Cerebellar cortex (tissue), 1 donor: Measurements from ENCODE around the gene ADAM33.
A peak's percentile ranks its signal among the peaks of the same experiment; 100 is the strongest.

Experiments used
- DNase-seq: peaks from one replicate; pipeline ENCODE4 v3.0.0-alpha.2; 2015; ENCODE audit warnings: low spot score

The ADAM33 gene, protein sequence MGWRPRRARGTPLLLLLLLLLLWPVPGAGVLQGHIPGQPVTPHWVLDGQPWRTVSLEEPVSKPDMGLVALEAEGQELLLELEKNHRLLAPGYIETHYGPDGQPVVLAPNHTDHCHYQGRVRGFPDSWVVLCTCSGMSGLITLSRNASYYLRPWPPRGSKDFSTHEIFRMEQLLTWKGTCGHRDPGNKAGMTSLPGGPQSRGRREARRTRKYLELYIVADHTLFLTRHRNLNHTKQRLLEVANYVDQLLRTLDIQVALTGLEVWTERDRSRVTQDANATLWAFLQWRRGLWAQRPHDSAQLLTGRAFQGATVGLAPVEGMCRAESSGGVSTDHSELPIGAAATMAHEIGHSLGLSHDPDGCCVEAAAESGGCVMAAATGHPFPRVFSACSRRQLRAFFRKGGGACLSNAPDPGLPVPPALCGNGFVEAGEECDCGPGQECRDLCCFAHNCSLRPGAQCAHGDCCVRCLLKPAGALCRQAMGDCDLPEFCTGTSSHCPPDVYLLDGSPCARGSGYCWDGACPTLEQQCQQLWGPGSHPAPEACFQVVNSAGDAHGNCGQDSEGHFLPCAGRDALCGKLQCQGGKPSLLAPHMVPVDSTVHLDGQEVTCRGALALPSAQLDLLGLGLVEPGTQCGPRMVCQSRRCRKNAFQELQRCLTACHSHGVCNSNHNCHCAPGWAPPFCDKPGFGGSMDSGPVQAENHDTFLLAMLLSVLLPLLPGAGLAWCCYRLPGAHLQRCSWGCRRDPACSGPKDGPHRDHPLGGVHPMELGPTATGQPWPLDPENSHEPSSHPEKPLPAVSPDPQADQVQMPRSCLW

DNA sequence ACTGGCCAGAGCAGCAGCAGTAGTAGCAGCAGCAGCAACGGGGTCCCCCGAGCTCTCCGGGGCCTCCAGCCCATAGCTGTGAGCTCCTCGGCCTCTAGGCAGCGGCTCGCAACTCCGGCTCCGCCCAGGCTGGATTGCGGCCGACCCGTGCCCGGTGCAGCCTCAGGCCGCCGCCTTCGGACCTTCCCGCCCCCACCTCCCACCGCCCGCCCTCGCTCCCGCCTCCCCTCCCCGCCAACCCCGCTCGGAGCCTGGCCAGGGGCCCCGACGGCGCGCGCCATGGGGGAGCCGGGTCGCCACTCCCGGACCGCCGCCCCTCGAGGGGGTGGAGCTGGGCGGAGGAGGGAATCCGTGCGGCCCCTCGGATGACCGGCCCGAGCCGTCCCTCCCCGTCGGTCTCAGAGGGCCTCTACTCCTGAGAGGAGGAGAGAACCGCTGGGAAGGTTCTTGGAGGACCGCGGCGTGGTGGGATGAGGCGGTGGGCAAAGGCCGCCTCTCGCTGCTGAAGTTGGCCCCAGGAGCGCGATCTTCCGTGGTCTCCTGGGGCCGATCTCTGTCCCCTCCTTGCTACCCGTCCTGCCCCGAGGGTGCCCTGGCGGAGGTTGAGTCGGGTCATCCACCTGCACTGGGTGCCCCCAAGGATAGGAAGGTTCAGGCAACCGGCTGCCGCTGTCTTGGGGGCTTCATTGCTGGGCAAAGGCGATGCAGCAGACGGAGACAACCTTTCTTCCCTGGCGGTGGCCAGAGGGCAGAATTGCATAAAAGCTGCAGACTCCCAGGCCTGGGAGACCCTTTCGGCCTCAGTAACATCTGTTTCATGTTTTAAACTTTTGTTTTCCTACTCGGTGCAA, at the start of gene ADAM33:
ADAM33 (minus strand) TSS at position 80 of the 851 bp plus-strand sequence; CDS start at position 74, 6 bp downstream.
- DNase-seq, result no peak

DNA sequence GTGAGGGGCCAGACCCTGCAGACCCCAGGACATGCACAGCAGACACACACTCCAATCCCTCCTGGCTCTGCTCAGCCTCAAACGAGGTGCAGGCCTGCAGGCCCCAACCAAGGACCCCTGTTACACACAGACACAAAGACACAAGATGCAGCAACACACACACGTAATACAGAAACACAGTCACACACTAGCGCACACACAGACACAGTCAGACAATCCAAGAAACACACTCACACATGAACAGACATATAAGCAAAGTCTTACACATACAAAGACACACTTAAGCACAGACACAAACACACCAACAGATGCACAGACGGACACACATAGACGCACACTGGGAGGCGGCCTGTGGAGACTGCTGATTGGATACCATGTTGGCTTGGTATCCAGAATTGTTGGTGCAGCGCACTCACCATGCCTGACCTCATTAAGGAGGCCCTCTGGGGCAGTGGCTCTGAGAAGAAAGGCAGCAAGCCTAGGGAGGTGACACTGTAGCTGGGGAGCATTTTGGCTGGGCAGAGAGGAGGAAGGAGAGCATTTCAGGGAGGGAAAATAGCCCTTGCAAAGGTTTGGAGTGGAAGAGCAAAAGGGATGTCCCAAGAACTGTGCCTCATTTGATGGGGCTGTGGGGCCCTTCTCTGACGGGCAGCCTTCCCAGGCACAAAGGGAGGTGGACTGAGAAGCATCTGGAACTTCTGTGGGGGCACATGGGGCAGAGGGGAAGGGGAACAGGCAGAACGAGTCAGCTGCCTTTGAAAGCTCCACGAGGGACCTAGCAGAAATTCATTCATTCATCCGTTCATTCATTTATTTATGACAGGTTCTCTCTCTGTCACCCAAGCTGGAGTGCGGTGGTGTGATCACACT, 49.2 kb upstream of the ADAM33 start:
- DNase-seq, result no peak

DNA sequence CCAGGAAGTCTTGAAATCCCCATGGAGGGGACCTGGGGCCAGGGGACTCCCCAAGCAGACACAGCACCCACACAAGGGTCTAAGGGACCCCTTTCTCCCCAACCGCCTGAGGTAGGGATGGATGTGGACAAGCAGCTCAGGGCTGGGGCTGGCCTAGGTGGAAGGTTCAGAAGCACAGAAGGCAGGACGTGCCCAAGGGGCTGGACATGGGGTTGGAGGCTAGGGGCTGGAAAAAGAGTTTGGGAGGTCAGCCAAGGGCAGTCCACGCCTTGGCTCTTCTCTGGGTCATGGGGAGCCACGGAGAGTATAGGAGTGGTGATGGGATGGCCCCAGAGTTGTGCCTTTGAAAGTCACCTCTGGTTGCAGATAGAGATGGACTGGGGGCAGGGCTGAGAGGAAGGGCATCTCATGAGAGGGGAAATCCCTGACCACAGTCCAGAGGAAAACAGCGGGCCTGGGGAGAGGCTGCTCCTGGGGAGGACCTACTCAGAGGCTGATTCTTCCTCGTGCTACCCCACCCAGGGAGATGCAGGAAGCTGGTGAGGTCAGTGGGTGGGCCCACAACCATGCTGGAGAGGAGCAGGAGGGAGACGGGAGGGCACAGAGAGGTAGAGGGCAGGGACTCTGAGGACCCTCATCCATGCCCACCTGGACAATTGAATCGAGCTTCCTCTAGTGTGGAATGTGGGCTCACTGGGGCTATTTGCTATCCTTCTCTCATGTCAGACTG, 48.2 kb upstream of the ADAM33 start:
- DNase-seq, result no peak

DNA sequence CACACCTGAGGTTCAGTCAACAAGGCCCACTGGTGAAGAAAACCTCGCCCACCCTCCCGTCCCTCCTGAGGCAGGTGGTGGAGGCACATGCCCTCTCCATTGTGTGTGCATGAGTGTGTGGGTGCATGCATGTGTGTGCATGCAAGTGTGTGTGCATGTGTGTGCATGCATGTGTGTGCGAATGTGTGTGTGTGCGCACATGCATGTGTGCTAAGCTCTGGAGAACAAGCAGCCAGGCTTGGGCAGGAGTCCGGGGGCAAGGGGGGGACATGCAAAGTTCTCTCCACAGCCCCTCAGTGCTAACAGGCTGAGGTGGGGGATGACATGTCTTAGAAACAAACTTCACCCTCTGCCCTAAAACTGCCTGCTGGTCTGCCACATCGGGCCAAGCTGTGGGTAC, 47.6 kb upstream of the ADAM33 start:
- no peak for DNase-seq

DNA sequence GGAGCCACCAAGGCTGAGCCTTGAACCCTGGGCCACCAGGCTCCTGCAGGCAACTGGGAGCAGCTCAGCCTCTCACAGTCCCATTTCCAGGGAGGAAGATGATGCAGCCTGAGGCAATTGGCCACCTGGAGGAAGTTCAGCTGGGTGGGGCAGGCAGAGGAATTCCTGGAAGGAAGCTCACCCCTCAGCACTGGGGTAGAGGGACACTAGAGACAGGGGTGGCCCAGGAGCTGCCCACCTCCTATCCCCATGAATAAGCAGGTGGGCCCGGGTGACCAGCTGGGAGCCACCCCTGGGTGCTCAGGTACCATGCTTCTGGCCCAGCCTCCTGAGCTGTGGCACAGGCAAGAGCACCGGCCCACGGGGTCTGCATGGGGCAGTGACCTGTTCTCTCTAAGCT, 47.1 kb upstream of the ADAM33 start:
- no peak for DNase-seq

DNA sequence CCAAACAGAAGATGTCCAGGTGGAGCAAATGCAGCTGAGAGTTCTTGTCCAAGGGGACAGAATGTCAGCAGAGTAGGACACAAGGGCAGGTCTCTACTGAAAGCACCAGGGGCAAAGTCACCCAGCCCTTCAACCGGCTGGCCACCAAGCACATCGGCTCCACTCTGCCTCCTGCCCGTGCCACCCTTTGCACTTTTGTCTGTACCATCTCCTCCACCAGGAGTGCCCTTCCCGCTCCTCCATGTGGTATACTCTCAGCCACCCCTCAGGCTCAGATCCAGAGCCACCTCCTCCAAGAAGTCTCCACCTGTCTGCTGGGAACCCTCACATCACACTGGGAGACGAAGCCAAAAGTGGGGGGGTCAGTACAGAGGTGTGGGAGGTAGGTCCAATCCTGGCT, 46.5 kb upstream of the ADAM33 start:
- DNase-seq, result no peak

DNA sequence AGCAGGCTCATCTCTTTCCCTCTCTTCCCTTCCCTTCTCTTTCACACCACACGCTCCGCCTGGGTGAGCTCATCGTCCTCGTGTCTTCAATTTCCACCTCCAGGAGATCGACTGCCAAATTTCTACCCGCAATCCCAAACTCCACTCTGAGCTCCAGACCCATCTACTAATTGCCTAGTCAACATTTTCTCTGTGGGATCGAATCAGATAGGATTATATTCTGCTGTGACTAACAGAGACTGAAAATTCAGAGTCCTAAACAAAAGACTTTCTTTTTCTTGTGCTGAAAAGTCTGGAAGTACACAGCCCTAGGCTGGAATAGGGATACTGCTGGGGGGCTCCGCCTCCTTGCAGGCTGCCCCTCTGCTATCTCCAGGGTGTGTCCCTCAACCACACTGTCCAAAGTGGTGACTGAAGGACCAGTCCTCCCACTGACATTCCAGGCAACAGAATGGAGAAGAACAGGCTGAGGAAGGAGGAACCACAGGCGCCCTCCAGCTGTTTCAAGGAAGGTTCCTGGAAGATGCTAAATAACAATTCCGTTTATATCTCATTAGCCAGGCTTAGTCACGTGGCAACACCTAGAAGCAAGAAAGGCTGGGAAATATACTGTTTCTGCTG, 45.7 kb upstream of the ADAM33 start:
- DNase-seq, result no peak

DNA sequence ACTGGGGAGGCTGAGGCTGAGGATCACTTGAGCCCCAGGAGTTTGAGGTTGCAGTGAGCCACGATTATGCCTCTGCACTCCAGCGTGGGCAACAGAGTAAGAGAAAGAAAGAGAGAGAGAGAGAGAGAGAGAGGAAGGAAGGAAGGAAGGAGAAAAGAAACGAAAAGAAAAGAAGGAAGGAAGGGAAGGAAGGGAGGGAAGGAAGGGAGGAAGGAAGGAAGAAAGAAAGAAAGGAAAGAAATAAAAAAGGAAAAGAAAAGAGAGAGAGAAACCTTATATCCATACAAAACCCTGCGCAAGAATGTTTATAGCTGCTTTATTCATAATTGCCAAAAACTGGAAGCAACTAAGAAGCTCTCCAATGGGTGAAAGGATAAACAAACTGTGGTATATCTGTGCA, 42.5 kb upstream of the ADAM33 start:
- DNase-seq, result no peak

DNA sequence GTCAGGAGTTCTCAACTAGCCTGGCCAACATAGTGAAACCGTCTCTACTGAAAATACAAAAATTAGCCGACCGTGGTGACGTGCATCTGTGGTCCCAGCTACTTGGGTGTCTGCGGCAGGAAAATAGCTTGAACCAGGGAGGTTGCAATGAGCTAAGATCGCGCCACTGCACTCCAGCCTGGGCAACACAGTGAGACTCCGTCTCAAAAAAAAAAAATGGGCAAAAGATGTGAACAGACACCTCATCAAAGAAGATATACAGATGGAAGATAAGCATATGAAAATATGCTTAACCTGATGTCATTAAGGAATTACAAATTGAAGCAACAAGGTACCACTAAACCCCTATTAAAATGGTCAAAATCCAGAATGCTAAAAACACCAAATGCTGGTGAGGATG, 41.5 kb upstream of the ADAM33 start:
- DNase-seq, result no peak

DNA sequence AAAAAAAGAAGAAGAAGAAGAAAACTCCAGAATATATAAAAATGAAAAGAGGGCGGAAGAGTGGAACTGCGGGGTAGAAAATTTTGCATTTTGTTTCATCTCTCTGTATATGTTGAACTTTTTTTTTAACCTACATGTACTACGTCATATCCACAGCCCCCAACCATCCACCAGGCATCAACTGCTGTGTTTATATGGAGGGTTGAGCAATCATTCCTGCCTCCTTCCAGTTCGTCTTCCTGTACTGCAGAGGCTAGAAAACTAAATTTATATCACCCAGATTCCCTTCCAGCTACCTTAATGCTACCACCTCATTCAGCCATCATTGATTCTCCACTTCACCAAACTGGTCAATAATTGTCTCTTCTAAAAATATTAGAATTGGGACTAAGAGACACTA, 40.1 kb upstream of the ADAM33 start:
- no peak for DNase-seq

DNA sequence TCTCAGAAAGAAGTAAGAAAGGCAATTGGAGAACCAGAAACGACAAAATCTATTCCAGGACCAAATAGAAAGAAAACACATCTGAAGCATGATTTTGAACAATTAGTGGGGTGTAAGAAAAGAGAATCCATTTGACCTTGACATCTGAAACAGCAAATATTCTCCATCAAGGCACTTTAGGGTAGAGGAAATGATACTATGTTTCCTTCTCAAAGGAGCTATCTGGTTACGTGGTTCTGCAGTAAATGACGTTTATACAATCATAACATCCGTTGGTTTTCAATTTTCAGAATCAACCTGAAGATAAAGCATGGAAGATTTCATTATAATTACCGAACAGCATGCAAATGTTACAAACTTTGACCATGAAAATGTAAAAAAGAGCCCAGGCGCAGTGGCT, 38.8 kb upstream of the ADAM33 start:
- DNase-seq, result no peak

DNA sequence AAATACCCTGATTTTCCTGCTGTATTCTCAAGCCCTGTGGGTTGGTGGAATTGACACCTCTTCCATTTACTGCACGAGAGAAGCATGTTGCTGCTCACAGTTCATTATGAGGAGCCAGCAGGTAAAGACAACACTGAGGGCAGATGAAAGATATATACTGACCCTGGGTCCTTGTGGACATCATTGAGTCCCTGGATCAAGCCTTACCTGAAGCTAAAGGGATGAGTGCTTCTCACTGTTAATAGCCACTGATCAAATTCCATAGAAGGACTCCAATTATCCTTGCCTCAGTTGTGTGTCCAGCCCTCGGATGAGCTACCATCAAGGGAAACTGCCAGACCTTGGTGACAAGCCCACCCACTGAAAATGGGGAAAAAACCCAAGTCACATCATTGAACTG, 38.3 kb upstream of the ADAM33 start:
- DNase-seq, result no peak

DNA sequence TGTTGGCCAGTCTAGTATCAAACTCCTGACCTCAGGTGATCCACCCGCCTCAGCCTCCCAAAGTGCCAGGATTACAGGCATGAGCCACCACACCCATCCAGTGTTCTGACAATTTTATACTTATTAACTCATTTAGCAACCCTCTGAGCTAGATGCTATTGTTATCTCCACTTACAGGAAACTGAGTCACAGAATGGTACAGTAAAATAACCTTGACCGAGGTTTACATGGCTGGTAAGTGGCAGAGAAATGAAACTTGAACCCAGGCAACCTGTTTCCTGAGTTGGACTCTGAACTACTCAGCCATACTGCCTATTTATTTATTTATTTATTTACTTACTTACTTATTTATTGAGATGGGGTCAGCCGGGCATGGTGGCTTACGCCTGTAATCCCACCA, 37.2 kb upstream of the ADAM33 start:
- DNase-seq, result no peak

DNA sequence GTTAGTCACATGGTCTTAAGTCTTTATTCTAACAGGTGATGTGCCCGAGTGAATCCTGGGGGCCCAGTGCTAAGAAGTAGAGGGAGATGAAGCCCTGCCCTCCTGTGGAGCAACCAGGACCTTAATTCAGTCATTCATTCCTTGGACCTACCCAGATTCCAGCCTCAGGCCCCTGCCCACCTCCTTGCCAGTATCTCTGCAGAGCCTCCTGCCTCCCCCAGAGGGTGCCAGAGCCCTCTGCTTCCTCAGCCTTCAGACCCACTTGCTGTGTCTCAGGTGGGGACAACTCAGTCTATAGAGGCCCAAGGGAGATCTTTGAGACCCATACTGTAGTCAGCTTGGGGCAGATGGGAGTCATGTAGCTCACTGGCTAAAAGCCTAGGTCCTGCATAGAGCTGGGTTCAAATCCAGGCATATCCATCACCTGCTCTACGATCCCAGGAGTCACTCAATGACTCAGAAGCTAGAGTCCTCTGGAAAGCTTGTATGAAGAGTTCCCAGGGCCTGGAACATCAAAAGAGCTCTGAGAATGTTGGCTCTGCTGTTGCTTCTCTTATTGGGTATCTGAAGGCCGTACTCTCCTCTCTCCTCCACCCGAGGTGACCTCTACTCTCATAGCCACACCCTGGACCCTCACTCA, 34.5 kb upstream of the ADAM33 start:
- DNase-seq, result peak; percentile 53

DNA sequence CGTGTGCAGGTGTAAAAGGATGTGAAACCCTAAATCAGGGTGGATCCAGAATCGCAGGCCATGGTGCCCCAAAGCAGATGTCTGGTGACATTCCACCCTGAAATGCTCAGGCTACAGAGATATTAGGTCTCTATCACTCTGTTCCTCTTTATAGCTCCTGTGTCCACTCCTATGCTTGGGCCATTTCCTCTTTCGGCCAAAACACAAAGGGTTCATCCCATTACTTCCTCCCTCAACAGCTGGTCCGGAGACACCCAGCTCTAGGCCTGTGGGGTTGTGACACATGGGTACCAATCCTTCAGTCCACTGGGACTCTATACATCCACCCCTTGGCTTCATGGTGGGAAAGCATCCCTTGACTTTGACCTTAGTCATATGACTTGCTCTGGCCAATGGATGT, 32.3 kb upstream of the ADAM33 start:
- DNase-seq, result no peak

DNA sequence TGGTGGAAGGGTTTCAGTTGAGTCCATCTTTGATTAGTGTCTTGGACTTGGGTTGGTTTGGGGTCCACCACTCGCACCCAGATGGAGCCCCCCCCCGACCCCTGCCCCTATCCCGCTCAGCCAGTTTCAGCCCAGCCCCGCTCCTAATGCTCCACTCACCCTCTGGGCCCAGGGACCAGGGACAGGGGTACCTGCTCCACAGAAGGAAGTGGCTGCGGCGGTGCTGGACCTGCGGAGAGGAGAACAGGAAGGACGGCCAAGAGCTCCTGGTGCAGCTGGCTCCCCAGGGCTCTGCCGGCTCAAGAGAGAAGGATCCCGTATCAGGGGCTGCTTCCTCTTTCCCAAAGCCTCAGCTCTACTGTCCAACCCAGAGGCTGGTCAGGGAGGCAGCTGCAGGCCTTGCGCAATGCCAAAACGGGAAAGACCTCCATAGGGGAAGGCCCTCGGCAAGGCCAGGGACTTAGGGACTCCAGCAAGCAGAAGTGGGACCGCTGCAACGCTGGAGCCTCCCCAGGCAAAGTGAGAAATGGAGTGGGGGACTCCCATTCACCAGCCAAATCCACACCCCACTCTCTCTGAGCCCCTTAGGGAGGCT, 30.6 kb upstream of the ADAM33 start, which contains the start of gene SIGLEC1:
SIGLEC1 (minus strand) TSS at position 322 of the 595 bp plus-strand sequence. CDS start 5,472 bp downstream, outside the sequence.
- DNase-seq, result no peak

DNA sequence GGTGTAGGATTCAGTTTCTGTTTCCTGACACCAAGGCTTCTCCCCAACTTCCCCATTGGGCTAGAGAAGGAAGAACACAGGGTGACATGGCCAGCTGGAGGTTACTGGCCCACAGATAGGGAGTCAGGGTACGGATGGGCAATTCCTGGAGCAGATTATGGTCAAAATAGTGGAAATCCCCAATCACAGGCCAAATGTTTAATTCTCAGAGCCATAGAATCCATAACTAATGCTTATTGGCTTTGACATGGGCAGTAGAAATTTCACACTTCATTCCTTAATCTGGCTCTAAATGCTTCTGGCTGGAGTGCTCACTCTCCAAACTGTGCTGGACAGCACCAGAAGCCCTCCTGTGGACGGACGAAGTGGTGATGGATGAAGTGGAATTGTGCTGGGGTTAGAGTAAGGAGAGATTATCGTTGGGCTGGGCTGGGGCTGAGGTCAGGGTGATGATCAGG, 29.7 kb upstream of the ADAM33 start:
- DNase-seq, result no peak

DNA sequence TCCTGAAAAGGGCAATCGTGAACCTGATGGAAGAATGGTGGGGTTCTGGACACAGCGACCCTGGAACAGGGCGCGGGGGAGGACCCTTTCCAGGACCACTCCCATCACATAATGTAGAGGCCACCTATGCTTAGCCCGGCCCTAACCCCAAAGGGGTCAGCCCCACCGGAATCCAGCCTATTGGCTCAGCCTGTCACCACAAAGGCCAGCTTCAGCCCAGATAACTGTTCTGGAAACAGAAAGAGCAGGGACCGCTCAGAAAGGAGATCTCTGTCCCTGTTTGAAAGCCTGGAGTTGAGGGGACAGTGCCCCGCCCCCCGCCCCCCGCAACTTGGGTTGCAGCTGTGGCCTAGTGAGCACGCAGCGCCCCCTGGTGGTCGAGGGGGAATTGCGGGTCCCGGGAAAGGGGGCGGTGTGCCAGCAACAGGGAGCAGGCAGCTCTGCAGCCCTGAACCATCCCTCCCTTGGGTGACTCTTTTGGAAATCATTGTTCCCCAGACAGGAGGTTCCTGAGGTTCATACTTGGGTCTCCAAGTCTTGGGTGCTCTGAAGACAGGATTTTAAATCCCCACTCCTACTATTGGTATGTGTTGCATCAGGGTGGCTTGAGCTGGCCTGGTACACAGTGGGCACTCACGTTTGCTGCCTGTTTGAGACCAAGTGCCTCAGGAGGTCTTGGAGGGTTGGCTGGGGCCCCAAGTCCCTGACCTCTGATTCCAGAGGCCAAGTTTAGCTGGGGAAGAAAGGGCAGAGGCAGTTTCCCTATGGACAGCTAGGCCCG, 29.1 kb upstream of the ADAM33 start:
- DNase-seq, result peak; percentile 24
